HuH-7.5 (cell line): ENCODE measurements around the gene TADA2B.
"Not testable (repeated sequence)": the region's sequence is repeated elsewhere in the genome, so short reads cannot be mapped to it uniquely, and the experiment has no call there.

Source experiments
- DNase-seq: peaks from one replicate; pipeline ENCODE4 v3.0.0; 2011; ENCODE audit warnings: low spot score

The TADA2B gene

GRCh38 chr4:7060346-7061150 lies 17.4 kb downstream of the TADA2B start:
- DNase-seq: no peak

GRCh38 chr4:7061815-7062214 lies 18.6 kb downstream of the TADA2B start:
- no peak for DNase-seq

DNA sequence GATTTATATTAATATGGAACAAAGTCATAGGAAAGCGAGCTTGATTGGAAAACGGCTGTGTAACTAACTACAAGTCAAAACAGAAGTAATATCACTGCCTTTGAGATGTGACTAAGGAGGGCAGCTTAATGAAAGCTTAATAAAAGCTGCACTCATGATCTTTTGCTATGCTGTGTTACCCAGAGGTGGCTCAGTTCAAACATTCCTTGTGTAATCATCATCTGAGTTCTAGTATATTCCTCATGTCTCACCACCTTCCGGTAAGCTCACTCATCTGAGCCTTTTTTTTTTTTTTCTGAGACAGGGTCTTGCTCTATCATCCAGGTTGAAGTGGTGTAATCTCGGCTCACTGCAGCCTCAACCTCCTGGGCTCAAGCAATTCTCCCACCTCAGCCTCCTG lies 19.6 kb downstream of the TADA2B start:
- no peak for DNase-seq

- DNase-seq: no peak
Measured at GRCh38 chr4:7063362-7063761, 20.2 kb downstream of the TADA2B start.

DNA sequence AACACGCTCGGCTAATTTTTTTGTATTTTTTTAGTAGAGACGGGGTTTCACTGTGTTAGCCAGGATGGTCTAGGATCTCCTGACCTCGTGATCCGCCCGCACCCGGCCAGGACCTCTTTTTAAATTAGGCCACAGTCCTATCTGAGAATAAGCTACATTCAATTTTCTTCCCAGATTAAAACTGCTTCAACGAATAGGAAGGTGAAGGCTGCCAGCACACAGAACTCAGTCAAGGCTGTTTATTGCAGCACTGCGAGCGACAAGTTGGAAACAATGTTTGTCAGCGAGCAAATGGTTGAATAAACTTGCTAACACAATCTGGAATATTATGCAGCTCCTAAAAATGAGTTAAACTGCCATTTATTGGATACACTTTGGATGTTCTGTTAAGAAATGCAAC lies 22.8 kb downstream of the TADA2B start:
- no peak for DNase-seq

GRCh38 chr4:7066493-7066892 lies 23.3 kb downstream of the TADA2B start:
- DNase-seq: no peak

- DNase-seq: no peak
Measured at GRCh38 chr4:7067126-7067451, 23.9 kb downstream of the TADA2B start.

- DNase-seq: peak; percentile 97
Measured at GRCh38 chr4:7067452-7068278, 24.5 kb downstream of the TADA2B start, which contains the start of gene GRPEL1. TSS of gene GRPEL1 (minus strand) at chr4:7068064. CDS start at chr4:7068032, 32 bp downstream.

- DNase-seq: no peak
Measured at GRCh38 chr4:7068279-7068842, 25.2 kb downstream of the TADA2B start.

DNA sequence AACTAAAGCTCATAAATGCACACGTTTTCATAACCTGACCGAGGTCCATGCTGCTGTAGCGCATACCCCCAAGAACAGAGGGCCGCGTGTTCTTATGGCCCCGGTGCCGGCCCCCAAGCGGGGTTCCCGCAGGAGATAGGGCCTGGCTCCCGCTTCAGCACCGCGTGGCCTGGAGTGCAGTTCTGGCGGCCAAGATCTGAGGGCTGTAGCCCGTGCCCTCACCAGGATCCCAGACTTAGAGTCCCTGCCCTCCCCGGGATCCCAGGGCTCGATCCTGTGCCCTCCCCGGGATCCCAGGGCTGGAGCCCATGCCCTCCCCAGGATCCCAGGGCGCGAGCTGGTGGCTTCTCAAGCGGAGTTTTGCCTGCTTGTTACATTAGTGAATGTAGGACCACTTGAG lies 25.7 kb downstream of the TADA2B start:
- DNase-seq: peak; percentile 39

- peak; percentile 80 for DNase-seq
Measured at GRCh38 chr4:7070729-7071511, 27.7 kb downstream of the TADA2B start.

- DNase-seq: no peak
Measured at GRCh38 chr4:7073059-7073458, 29.9 kb downstream of the TADA2B start.

- peak; percentile 86 for DNase-seq
Measured at GRCh38 chr4:7073526-7074390, 30.6 kb downstream of the TADA2B start.

GRCh38 chr4:7074426-7074825 lies 31.3 kb downstream of the TADA2B start:
- no peak for DNase-seq

DNA sequence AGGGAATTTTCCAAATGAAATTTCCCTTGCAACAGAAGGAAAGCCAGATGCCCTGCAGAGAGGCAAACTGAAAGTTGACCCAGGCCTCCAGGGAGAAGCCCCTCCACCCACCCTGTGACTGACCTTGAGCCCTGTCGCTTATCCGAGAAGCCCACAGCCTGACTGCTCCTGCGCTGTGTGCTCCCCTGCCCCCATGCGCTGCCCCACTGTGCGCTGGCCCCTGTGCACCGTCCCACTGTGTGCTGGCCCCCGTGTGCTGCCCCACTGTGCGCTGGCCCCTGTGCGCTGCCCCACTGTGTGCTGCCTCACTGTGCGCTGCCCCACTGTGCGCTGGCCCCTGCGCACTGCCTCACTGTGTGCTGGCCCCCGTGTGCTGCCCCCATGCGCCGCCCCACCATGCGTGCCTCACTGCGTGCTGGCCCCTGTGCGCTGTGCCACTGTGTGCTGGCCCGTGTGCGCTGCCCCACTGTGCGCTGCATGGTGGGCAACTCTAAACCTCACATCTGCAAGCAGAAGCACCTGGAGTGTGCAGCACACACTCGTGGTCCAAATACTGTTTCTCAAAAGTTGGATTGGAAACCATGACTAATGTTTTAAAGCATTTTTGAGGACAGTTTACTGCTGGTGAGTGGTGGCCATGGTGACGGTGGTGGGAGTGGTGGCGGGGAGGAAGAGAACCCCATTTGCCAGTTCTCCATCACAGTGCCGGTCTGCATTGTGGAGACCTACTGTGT lies 33.0 kb downstream of the TADA2B start:
- DNase-seq: no peak

- DNase-seq: no peak
Measured at GRCh38 chr4:7076696-7077082, 33.5 kb downstream of the TADA2B start.

GRCh38 chr4:7077371-7077770 lies 34.2 kb downstream of the TADA2B start:
- no peak for DNase-seq

- DNase-seq: no peak
Measured at GRCh38 chr4:7078025-7078424, 34.9 kb downstream of the TADA2B start.

- not testable (repeated sequence) for DNase-seq
Measured at GRCh38 chr4:7079483-7079882, 36.3 kb downstream of the TADA2B start.

DNA sequence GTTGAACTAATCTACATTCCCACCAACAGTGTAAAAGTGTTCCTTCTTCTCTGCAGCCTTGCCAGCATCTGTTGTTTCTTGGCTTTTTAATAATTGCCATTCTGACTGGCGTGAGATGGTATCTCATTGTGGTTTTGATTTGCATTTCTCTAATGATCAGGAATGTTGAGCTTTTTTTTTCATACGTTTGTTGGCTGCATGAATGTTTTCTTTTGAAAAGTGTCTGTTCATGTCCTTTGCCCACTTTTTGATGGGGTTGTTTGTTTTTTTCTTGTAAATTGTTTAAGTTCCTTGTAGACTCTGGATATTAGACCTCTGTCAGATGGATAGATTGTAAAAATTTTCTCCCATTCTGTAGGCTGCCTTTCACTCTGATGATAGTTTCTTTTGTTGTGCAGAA lies 36.7 kb downstream of the TADA2B start:
- not testable (repeated sequence) for DNase-seq
